GM12878 (cell line): ENCODE data around the gene RBMS3. TPM values are rescaled to one million over a fixed set of nuclear protein-coding genes. Genes with fewer than 3 reads are reported as not detected.

ENCODE experiments used
- ATAC-seq: fragments of 200-7000 bp; cut with Tn5 transposase; 3 replicates; pipeline ENCODE4 v1.9.1; 2020; ENCODE audit warnings: mild to moderate bottlenecking, moderate library complexity
- BruUV-seq: library from RNA; stranded (reverse); fragments of 400-500 nt; replicated peaks from 2 replicates; lab custom pipeline; 2021; lab: Mats Ljungman, UMichigan
- CTCF ChIA-PET: fragments of 300-600 bp; sonication (Branson Sonifier 250); formaldehyde crosslinking; extraction: SDS; loops from one replicate; lab custom pipeline; 2021; ENCODE audit warnings: inconsistent platforms; lab: Yijun Ruan, JAX
- POLR2A ChIA-PET: fragments of 350-600 bp; formaldehyde crosslinking; extraction: SDS; loops from one replicate; lab custom pipeline; 2021; ENCODE audit warnings: inconsistent platforms; lab: Charles Lee
- RAD21 ChIA-PET: fragments of 300-600 bp; sonication (Branson Sonifier 250); formaldehyde crosslinking; loops from one replicate; lab custom pipeline; 2023; ENCODE audit warnings: antibody characterized with exemption; ENCODE audit not compliant: unreplicated experiment; lab: Charles Lee
- SMC1A ChIA-PET: fragments of 300-600 bp; sonication (Branson Sonifier 250); formaldehyde crosslinking; loops from one replicate; lab custom pipeline; 2023; ENCODE audit not compliant: unreplicated experiment, uncharacterized antibody; lab: Charles Lee
- DNase-seq: peaks from one replicate; pipeline ENCODE4 v3.0.0-alpha.2; 2011; ENCODE audit warnings: low read depth, low spot score
- FAIRE-seq: peaks from 3 replicates; lab custom pipeline; 2011; peaks lifted over from hg19 to GRCh38; lab: Jason Lieb, UNC
- H2AFZ ChIP-seq: 2 replicates; pipeline ENCODE4 v1.6.0; 2011; ENCODE audit warnings: low read depth, low read length, control low read depth; ENCODE audit not compliant: control insufficient read depth
- H3K27ac ChIP-seq: 2 replicates; pipeline ENCODE4 v1.5.1; 2011; ENCODE audit warnings: control low read depth; ENCODE audit not compliant: control insufficient read depth, insufficient read depth
- H3K27me3 ChIP-seq, 2 experiments: replicated peaks in 1 of 2; 2 replicates each; pipeline versions ENCODE4 v1.6.0 to v1.6.1; 2011; ENCODE audit warnings: low read length in 1 of 2; ENCODE audit not compliant: control insufficient read depth in 2 of 2, insufficient read depth in 2 of 2
- H3K36me3 ChIP-seq, 2 experiments: 2 replicates each; pipeline ENCODE4 v1.5.1; 2011; ENCODE audit warnings: low read length in 1 of 2; ENCODE audit not compliant: control insufficient read depth in 2 of 2, insufficient read depth in 2 of 2
- H3K4me1 ChIP-seq: 2 replicates; pipeline ENCODE4 v1.6.1; 2011; ENCODE audit warnings: mild to moderate bottlenecking, low read length, moderate library complexity, mixed read lengths; ENCODE audit not compliant: control insufficient read depth, insufficient read depth
- H3K4me2 ChIP-seq: 2 replicates; pipeline ENCODE4 v1.6.0; 2011; ENCODE audit warnings: control low read depth; ENCODE audit not compliant: control insufficient read depth, insufficient read depth
- H3K4me3 ChIP-seq: fragments of 200-600 bp; sonication (generic); 2 replicates; pipeline ENCODE4 v1.5.1; 2016
- H3K79me2 ChIP-seq: 2 replicates; pipeline ENCODE4 v1.6.0; 2011; ENCODE audit warnings: low read length; ENCODE audit not compliant: control insufficient read depth, insufficient read depth
- H3K9ac ChIP-seq: 2 replicates; pipeline ENCODE4 v1.8.0; 2011; ENCODE audit warnings: low read length, control low read depth, mixed read lengths; ENCODE audit not compliant: control insufficient read depth, insufficient read depth
- H3K9me3 ChIP-seq: replicated peaks from 3 replicates; pipeline ENCODE4 v1.5.1; 2011; ENCODE audit warnings: mild to moderate bottlenecking, low read length; ENCODE audit not compliant: control insufficient read depth, insufficient read depth
- H4K20me1 ChIP-seq: 2 replicates; pipeline ENCODE4 v1.6.0; 2011; ENCODE audit not compliant: control insufficient read depth, insufficient read depth
- BCLAF1 ChIP-seq: fragments of 450-650 bp; IDR thresholded peaks from 2 replicates; pipeline ENCODE4 v1.6.1; 2017; ENCODE audit warnings: antibody characterized with exemption, mild to moderate bottlenecking, moderate library complexity
- E2F8 ChIP-seq: fragments of 450-650 bp; IDR thresholded peaks from 2 replicates; pipeline ENCODE4 v1.6.1; 2018; ENCODE audit warnings: mild to moderate bottlenecking, low read depth, moderate library complexity; ENCODE audit not compliant: partially characterized antibody
- KLF5 ChIP-seq: fragments of 450-650 bp; IDR thresholded peaks from 2 replicates; pipeline ENCODE4 v1.6.1; 2014; ENCODE audit warnings: mild to moderate bottlenecking; ENCODE audit not compliant: partially characterized antibody
- MXI1 ChIP-seq: fragments of 150-350 bp; IDR thresholded peaks from 2 replicates; pipeline ENCODE4 v1.6.1; 2011; ENCODE audit warnings: low read depth, mild to moderate bottlenecking, inconsistent platforms, low read length, improper control_type of control experiment
- NR2C2 ChIP-seq: IDR thresholded peaks from 2 replicates; pipeline ENCODE4 v1.6.1; 2011; ENCODE audit warnings: borderline replicate concordance, low read depth; ENCODE audit not compliant: control insufficient read depth, insufficient read length
- PAX8 ChIP-seq: fragments of 450-650 bp; IDR thresholded peaks from 2 replicates; pipeline ENCODE4 v1.6.1; 2017; ENCODE audit warnings: mild to moderate bottlenecking, moderate library complexity
- RB1 ChIP-seq: fragments of 450-650 bp; formaldehyde crosslinking; IDR thresholded peaks from 2 replicates; pipeline ENCODE4 v1.6.1; 2017; ENCODE audit warnings: mild to moderate bottlenecking, borderline replicate concordance
- RELA ChIP-seq: fragments of 450-650 bp; IDR thresholded peaks from 2 replicates; pipeline ENCODE4 v1.8.0; 2014; ENCODE audit warnings: borderline replicate concordance; ENCODE audit not compliant: partially characterized antibody
- SIX5 ChIP-seq: IDR thresholded peaks from 2 replicates; pipeline ENCODE4 v1.6.1; 2011; ENCODE audit warnings: mild to moderate bottlenecking, low read depth, low read length, moderate library complexity; ENCODE audit not compliant: severe bottlenecking
- SKIL ChIP-seq: fragments of 450-650 bp; IDR thresholded peaks from 2 replicates; pipeline ENCODE4 v1.6.1; 2017; ENCODE audit warnings: mild to moderate bottlenecking, low read depth, inconsistent platforms; ENCODE audit not compliant: poor library complexity, severe bottlenecking
- TBL1XR1 ChIP-seq: IDR thresholded peaks from 2 replicates; pipeline ENCODE4 v1.6.1; 2012; ENCODE audit warnings: low read depth, low read length, improper control_type of control experiment
- WGBS: methylation state at CpG from one replicate; pipeline ENCODE4 v1.1.6; 2016; ENCODE audit warnings: low lambda C conversion rate; ENCODE audit not compliant: insufficient replicate concordance, insufficient coverage; ENCODE audit errors: missing lambda C conversion rate; 5-methylcytosine and 5-hydroxymethylcytosine counted together
- in situ Hi-C: fragments of 300-500 bp; cut with MboI; formaldehyde crosslinking; loops from 9 replicates; pipeline ENCODE4 v1.14.3; 2018; ENCODE audit warnings: mixed read lengths
- intact Hi-C: fragments of 100-400 bp; cut with micrococcal nuclease; formaldehyde crosslinking; loops from one replicate; pipeline ENCODE4 v1.14.2; 2022; ENCODE audit not compliant: unreplicated experiment
- polyA plus RNA-seq, 11 experiments: library from polyadenylated mRNA; depleted of rRNA in 4 of 11; unstranded in 6 of 11; stranded (reverse) in 5 of 11; fragments of >200 nt; fragmentation: Nextera tagmentation in 4 of 11; fragmentation: Illumina TruSeq in 1 of 11; extraction: Ambion mirVana in 4 of 11; extraction: Trizol in 1 of 11; gene quantifications; 1 replicate in 1 of 11; 2 replicates in 10 of 11; pipeline versions ENCODE4 v1.2.1 to v1.2.3, GENCODE V29; 2011 to 2016; ENCODE audit warnings: inconsistent platforms in 2 of 11, missing spikeins in 2 of 11, low read depth in 1 of 11
- total RNA-seq, 4 experiments: library from RNA; depleted of rRNA in 3 of 4; stranded (reverse); fragments of >200 nt in 3 of 4; fragmentation: Illumina TruSeq in 1 of 4; extraction: Trizol in 1 of 4; gene quantifications; 2 replicates each; pipeline versions ENCODE4 v1.2.1 to v1.2.3, GENCODE V29; 2013 to 2021

Gene RBMS3
- total and polyA plus RNA-seq, 10 of the 15 experiments (the other 5 are each of a cell fraction or from before 2014, with no cell fraction given): 0.79 to 4.7 (median 3.1) TPM

GRCh38 chr3:29952431-29952830 is 671.6 kb downstream of the RBMS3 start (continued):
- TF ChIP-seq BCLAF1: no peak
- no peak for TF ChIP-seq SKIL

- RAD21 ChIA-PET: no interaction called here
- in situ Hi-C loops (no loop called here), intact Hi-C loops (no loop called here)
- POLR2A ChIA-PET: no interaction called here
- CTCF ChIA-PET: interaction anchor here (0.8 to 1.8 kb wide), 4 partner anchors 15 to 59 kb away, joined by 3 to 5 read pairs (median 4); no protein-coding TSS in a partner anchor
- H3K27ac ChIP-seq: no peak overlapping the region
- no peaks in the 10 kb centered on the region for H3K27me3 ChIP-seq
- FAIRE-seq (no peak), ATAC-seq (no peak), DNase-seq (no peak)
- no peaks in the 10 kb centered on the region for H4K20me1 ChIP-seq
- 0% methylated on average over 1 of the region's 1 CpG for WGBS
- H3K4me1 ChIP-seq: no peaks in the 10 kb centered on the region
- no peak overlapping the region for H3K4me2 ChIP-seq
- H2AFZ ChIP-seq: no peak overlapping the region
- H3K79me2 ChIP-seq: no peaks in the 10 kb centered on the region
- H3K36me3 ChIP-seq: no peaks in the 10 kb centered on the region
- no peak overlapping the region for H3K4me3 ChIP-seq
- SMC1A ChIA-PET: no interaction called here
- no peak overlapping the region for H3K9ac ChIP-seq
- BruUV-seq: no TSS peak
- H3K9me3 ChIP-seq: no peaks in the 10 kb centered on the region; the same call in 2 of the 3 replicates
- TF ChIP-seq RB1 (no peak), MXI1 (no peak), PAX8 (no peak), KLF5 (no peak), E2F8 (no peak), TBL1XR1 (no peak), NR2C2 (no peak), RELA (no peak), SIX5 (no peak)
Measured at GRCh38 chr3:29955413-29955812, 674.5 kb downstream of the RBMS3 start.
